SJCRH30 (cell line): ENCODE results near the gene NFAT5. TPM values are rescaled to one million over a fixed set of nuclear protein-coding genes. Genes with fewer than 3 reads are reported as not detected.
A peak's percentile ranks its signal among the peaks of the same experiment; 100 is the strongest.

Source experiments
- DNase-seq, 2 experiments: peaks; one replicate each; pipeline ENCODE4 v3.0.0-alpha.2; 2015 to 2020
- H3K27ac ChIP-seq: fragments of 250-450 bp; sonication (Bioruptor Pico); 2 replicates; pipeline ENCODE4 v1.5.1; 2020; ENCODE audit warnings: mild to moderate bottlenecking, moderate library complexity
- H3K27me3 ChIP-seq: fragments of 250-450 bp; sonication (Bioruptor Pico); 2 replicates; pipeline ENCODE4 v1.5.1; 2020; ENCODE audit warnings: mild to moderate bottlenecking, moderate library complexity
- H3K36me3 ChIP-seq: fragments of 250-450 bp; sonication (Bioruptor Pico); 2 replicates; pipeline ENCODE4 v1.5.1; 2020; ENCODE audit warnings: mild to moderate bottlenecking, moderate library complexity
- H3K4me1 ChIP-seq: fragments of 250-450 bp; sonication (Bioruptor Pico); 2 replicates; pipeline ENCODE4 v1.5.1; 2020; ENCODE audit warnings: mild to moderate bottlenecking, moderate library complexity
- H3K4me3 ChIP-seq: fragments of 250-450 bp; sonication (Bioruptor Pico); 2 replicates; pipeline ENCODE4 v1.5.1; 2020; ENCODE audit warnings: mild to moderate bottlenecking, moderate library complexity
- H3K9me3 ChIP-seq: fragments of 250-450 bp; sonication (Bioruptor Pico); replicated peaks from 2 replicates; pipeline ENCODE4 v1.5.1; 2020; ENCODE audit warnings: mild to moderate bottlenecking, moderate library complexity
- total RNA-seq: library from RNA; depleted of rRNA; stranded (reverse); fragments of >200 nt; shearing (Covaris generic); gene quantifications from 2 replicates; pipeline ENCODE4 v1.2.3, GENCODE V29; 2014

The NFAT5 gene
- total RNA-seq, 1 experiment from 2014 or later: 5.7 TPM

DNA sequence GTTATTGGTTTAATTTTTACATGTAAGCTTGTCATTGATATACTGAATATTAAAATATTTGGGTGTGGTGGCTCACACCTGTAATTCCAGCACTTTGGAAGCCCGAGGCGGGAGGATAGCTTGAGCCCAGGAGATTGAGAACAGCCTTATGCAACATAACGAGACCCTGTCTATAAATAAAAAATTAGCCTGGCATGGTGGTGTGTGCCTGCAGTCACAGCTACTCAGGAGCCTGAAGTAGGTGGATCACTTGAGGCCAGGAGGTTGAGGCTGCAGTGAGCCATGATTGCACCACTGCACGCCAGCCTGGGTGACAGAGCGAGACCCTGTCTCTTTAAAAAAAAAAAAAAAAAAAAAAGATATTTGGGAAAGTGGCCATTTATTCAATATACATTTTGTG is 32.3 kb downstream of the NFAT5 start:
- H3K9me3 ChIP-seq: no peaks in the 10 kb centered on the region
- H3K4me3 ChIP-seq: no peak overlapping the region
- H3K4me1 ChIP-seq: no peaks in the 10 kb centered on the region
- no peaks in the 10 kb centered on the region for H3K36me3 ChIP-seq
- H3K27me3 ChIP-seq: no peaks in the 10 kb centered on the region
- no peak for DNase-seq
- H3K27ac ChIP-seq: no peak overlapping the region

DNA sequence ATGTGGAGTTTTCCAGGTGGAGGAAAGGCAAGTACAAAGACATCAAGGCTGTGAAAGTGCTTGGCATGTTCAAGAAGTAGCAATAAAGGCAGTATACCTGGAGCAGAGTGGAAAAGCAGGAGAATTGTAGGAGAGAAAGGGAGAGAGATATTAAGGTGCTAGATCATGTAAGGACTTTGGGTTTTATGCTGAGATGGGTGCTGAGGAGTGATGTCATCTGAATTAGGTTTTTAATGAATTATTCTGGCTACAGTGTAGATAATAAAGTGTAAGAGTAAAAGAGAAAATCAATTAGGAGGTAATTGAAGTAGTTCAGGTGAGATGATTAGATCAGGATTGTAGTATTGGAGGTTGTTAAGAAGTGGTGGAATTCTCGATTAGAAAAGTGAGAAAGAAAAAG is 34.0 kb downstream of the NFAT5 start:
- Histone ChIP-seq H3K27ac (no peak overlapping the region), H3K27me3 (no peaks in the 10 kb centered on the region), H3K9me3 (no peaks in the 10 kb centered on the region), H3K4me1 (no peaks in the 10 kb centered on the region), H3K4me3 (no peak overlapping the region), H3K36me3 (no peaks in the 10 kb centered on the region)
- DNase-seq: no peak

DNA sequence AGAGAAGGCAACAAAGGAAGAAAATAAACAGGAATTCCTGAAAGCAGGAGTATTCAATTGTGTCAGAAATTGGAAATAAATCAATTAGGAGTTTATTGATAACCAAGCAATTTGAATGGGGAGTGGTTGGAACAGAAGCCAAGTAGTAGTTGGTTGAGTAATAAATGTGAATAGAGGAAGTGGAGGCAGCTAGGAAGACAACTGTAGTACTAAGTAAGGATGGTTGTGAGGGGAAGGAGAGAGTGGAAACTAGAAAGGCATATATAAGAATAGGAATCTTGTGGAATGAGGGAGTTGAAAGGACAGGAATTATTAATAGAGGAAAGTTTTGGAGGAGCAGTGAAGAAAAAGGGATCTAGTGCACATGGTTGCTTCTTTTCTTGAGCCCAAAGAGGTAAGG is 34.4 kb downstream of the NFAT5 start:
- no peaks in the 10 kb centered on the region for H3K4me1 ChIP-seq
- no peaks in the 10 kb centered on the region for H3K36me3 ChIP-seq
- no peaks in the 10 kb centered on the region for H3K27me3 ChIP-seq
- no peak for DNase-seq
- no peak overlapping the region for H3K27ac ChIP-seq
- no peaks in the 10 kb centered on the region for H3K9me3 ChIP-seq
- no peak overlapping the region for H3K4me3 ChIP-seq

DNA sequence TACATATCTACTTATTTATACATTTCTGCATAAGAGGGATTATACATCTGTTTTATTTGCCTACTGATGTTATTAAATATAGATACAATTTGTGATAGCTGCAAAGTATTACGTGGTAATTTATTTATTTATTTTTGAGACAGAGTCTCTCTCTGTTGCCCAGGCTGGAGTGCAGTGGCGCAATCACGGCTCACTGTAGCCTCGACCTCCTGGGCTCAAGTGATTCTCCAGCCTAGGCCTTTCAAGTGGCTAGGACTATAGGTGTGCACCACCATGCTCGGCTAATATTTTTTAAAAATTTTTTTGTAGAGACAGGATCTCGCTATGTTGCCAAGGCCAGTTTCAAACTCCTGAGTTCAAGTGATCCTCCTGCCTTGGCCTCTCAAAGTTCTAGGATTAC is 35.5 kb downstream of the NFAT5 start:
- Histone ChIP-seq H3K9me3 (no peaks in the 10 kb centered on the region), H3K4me3 (no peak overlapping the region), H3K36me3 (no peaks in the 10 kb centered on the region), H3K4me1 (no peaks in the 10 kb centered on the region), H3K27me3 (no peaks in the 10 kb centered on the region), H3K27ac (no peak overlapping the region)
- no peak for DNase-seq

DNA sequence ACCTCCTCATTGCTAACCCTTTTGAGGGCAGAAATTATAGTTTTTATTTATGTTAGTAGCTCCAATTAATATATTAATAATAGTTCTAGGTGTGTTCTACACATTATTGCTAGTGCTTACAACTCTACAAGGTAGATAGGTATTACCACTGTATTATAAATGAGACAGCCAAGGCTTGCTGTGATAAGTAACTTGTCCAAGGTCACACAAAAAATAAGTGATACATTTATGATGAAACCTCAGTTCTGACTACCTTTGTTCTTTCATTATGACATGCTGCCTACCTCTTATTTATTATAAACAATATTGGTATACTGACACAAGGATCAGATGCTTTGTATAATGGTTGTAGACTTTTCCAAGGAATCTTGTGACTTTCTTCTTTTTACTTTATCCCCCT is 41.2 kb downstream of the NFAT5 start:
- DNase-seq: no peak
- H3K4me1 ChIP-seq: no peaks in the 10 kb centered on the region
- no peak overlapping the region for H3K4me3 ChIP-seq
- no peak overlapping the region for H3K27ac ChIP-seq
- H3K27me3 ChIP-seq: no peaks in the 10 kb centered on the region
- H3K9me3 ChIP-seq: no peaks in the 10 kb centered on the region
- no peaks in the 10 kb centered on the region for H3K36me3 ChIP-seq

DNA sequence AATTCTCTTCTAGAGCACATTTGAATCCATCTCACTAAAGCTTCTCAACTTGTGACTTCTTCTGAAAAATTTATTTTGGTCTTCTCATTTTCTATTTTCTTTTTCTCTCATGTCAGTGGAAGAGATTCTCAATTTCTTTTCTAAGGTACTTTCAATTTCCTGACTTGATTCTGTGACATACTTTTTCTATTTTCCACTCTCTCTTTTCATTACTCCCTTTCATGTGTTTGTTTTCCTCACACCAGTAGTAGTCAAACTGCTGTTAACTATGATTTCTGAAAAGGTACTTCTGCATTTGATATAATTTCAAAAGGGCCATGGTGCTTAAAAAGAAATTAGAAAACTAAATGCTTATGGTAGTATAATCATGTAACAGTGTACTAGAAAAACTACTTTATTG is 41.9 kb downstream of the NFAT5 start:
- Histone ChIP-seq H3K9me3 (no peaks in the 10 kb centered on the region), H3K4me3 (no peak overlapping the region), H3K27me3 (no peaks in the 10 kb centered on the region), H3K27ac (no peak overlapping the region), H3K36me3 (no peaks in the 10 kb centered on the region), H3K4me1 (no peaks in the 10 kb centered on the region)
- DNase-seq: no peak

DNA sequence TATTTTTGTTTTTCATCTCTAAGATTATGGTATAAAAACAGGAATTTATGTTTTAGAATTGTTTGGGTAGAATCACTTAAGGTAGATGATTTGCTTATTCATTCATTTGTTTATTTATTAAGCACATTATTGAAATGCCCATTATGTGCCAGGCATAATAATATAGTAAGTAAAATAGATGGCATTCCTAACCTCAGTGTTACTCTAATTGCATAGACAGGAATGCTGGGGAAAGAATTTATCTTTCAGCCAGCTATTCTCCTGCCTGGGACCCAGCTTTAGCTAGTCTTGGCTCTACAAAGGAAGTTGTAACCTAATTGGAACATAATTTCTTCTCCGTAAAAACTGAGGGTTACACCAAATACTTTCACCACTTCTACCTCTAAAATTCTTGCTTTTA is 44.6 kb downstream of the NFAT5 start:
- DNase-seq: no peak

DNA sequence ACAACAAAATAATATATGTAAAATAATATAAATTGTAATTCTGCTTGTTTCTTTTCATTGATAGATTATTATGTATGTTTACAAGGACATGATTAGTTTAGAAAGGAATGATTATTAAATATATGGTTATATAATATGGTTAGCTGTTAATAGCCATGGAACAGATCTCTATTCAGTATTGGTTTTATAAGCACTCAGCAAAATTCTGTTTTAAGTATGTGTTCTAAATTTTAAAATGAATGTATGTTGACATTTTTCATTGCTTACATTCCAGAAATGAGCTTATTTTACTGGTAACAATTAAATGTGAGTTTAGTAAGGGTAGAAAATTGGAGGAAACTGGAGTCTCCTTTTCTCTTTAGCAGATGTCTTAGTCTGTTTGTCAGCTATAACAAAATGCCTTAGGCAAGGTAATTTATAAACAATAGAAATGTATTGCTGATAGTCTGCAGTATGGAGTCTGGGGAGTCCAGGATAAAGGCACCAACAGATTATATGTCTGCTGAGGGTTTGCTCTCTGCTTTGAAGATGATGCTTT is 45.4 kb downstream of the NFAT5 start:
- H3K27ac ChIP-seq: no peak overlapping the region
- H3K27me3 ChIP-seq: no peaks in the 10 kb centered on the region
- H3K4me1 ChIP-seq: no peaks in the 10 kb centered on the region
- H3K36me3 ChIP-seq: no peaks in the 10 kb centered on the region
- DNase-seq: no peak
- no peaks in the 10 kb centered on the region for H3K9me3 ChIP-seq
- no peak overlapping the region for H3K4me3 ChIP-seq

More for the DNA sequence above, 44.6 kb downstream of the NFAT5 start:
- no peaks in the 10 kb centered on the region for H3K9me3 ChIP-seq
- H3K27me3 ChIP-seq: no peaks in the 10 kb centered on the region
- no peaks in the 10 kb centered on the region for H3K36me3 ChIP-seq
- no peak overlapping the region for H3K4me3 ChIP-seq
- H3K27ac ChIP-seq: no peak overlapping the region
- H3K4me1 ChIP-seq: no peaks in the 10 kb centered on the region

DNA sequence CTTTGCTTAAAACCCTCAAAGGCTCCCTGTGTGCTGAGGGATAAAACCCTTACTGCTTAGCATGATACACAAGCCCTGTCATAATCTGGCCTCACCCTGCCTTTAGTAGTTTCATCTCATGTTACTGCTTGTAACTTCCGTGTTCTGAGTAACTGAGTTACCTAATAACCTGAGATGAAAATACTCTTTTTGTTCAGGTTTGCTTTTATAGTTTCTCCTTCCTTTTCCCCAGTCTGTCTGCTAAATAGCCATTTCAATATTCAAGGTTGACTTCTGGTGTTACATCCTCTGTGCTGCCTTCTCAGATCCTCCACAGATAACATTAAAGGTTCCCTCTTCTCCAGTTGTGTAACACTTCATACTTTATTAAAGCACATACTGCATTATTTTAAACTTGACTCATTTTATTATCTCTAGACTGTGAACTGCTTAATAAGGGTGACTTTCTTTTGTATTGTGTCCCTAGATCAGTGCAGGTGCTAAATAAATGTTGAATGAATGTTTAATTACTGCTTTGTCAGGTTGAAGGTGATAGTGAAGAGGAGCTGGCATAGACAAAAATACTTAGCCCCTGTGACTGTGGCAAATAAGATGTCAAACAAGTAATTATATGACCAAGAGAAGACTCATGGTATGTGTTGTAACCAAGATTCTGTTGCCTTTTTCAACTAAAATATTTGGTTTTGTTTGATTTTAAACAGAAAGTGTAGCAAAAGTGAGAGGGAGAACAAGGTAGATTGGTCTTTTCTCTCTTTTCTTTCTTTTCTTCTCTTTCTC is 47.8 kb downstream of the NFAT5 start:
- no peak for DNase-seq
- no peak overlapping the region for H3K27ac ChIP-seq
- H3K9me3 ChIP-seq: no peaks in the 10 kb centered on the region
- no peaks in the 10 kb centered on the region for H3K27me3 ChIP-seq
- H3K4me3 ChIP-seq: no peak overlapping the region
- H3K36me3 ChIP-seq: no peaks in the 10 kb centered on the region
- H3K4me1 ChIP-seq: peaks cover 3% of the 10 kb centered on the region; the same call in 1 of the 2 replicates

DNA sequence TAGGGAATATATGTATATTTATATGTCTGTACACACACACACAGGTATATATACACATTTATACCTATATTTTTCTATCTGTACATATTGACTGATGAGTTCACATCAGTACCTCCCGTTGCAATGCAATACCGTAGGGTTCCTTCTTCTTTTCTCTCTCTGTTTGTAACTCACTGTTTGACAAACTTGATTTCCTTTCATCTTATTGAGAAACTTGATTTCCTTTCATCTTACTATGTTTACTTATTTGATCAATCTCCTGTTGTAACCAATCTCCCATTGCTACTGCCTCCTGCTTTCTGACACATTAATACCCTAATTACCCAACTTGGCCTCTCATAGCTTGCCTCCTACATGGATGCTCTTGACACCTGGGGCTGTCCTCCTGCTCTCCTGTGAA is 49.8 kb downstream of the NFAT5 start:
- H3K27ac ChIP-seq: no peak overlapping the region
- no peaks in the 10 kb centered on the region for H3K36me3 ChIP-seq
- peaks cover 16% of the 10 kb centered on the region for H3K4me1 ChIP-seq
- no peak for DNase-seq
- no peaks in the 10 kb centered on the region for H3K27me3 ChIP-seq
- H3K9me3 ChIP-seq: no peaks in the 10 kb centered on the region
- no peak overlapping the region for H3K4me3 ChIP-seq

DNA sequence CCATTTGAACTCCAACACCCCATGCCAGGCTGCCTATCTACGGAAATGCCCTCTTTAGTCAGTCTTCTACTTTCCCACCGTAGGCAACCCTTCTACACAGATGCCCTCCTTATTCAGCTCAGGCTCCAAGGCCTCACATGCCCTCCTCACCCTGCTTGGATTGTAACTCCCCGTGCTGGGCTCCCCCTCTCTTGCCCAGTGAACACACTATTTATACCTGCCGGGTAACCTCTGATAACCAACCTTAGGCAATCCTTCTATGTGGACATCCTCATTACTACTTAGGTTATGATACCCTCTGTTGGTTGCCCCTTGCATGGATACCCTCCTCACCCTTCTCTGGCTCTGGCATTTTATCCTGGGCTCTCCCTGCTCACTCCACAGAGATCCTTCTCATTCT is 50.3 kb downstream of the NFAT5 start:
- DNase-seq: no peak

DNA sequence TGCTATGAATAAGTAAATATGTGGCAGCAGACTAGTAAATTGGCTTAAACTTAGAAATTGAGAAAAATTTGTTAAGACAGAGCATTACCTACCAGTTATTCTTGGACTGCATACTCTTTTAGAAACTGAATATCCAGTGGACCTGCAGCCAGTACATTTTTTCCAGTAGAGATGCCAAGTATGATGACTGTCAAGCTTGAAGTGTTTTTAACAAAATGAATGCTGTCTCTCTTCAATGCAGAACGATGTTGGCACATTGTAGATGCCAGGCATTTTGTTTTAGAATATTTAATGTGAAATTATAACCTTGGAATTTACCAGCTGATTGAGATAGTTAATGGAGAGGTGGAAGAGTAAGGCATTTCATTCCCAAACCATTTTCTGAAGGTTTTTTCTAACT is 52.5 kb downstream of the NFAT5 start:
- DNase-seq: no peak
- no peaks in the 10 kb centered on the region for H3K27me3 ChIP-seq
- H3K36me3 ChIP-seq: no peaks in the 10 kb centered on the region
- H3K27ac ChIP-seq: no peak overlapping the region
- no peak overlapping the region for H3K4me3 ChIP-seq
- H3K4me1 ChIP-seq: peaks cover 16% of the 10 kb centered on the region
- no peaks in the 10 kb centered on the region for H3K9me3 ChIP-seq

More for the DNA sequence above, 50.3 kb downstream of the NFAT5 start:
- H3K36me3 ChIP-seq: no peaks in the 10 kb centered on the region
- no peaks in the 10 kb centered on the region for H3K27me3 ChIP-seq
- H3K4me1 ChIP-seq: peaks cover 16% of the 10 kb centered on the region
- H3K4me3 ChIP-seq: no peak overlapping the region
- no peaks in the 10 kb centered on the region for H3K9me3 ChIP-seq
- no peak overlapping the region for H3K27ac ChIP-seq

DNA sequence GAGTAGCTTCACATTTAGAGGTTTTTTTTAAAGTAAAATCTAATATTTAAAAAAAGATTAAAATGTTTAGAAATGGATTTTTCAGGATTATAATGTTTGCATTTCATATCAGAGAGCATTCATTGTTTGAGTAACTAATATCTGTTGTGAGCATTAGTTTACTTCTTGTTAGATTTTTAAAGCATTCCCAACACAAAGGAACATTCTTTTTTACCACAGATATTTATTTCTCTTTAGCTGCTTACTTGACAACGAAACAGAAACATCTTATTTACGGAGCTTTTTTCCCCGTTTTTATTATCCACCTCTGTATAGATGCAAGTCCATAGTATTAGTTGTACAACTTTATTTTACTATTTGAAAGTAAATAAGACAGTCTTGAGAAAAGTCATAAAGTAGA is 53.0 kb downstream of the NFAT5 start:
- DNase-seq: no peak
- Histone ChIP-seq H3K4me1 (peaks cover 16% of the 10 kb centered on the region), H3K27ac (no peak overlapping the region), H3K9me3 (no peaks in the 10 kb centered on the region), H3K36me3 (no peaks in the 10 kb centered on the region), H3K27me3 (no peaks in the 10 kb centered on the region), H3K4me3 (no peak overlapping the region)

DNA sequence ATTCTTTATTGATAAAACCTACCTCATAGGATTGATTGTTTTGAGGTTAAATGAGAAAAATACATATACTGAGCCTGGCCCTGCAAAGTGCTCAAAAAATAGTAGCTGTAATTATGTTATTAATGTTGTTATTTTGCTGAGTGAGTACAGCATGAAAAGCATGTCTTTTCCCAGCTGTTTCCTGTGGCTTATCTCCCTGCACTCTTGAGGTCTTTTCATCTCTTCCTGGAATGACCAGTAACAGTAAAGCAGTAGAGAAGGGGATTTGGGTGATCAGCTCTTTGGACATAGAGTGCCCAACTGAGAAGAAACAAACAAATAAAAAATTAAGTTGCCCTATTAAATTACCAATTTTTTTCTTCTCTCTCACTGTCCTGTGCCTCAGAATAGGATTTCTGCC is 53.7 kb downstream of the NFAT5 start:
- H3K27ac ChIP-seq: no peak overlapping the region
- H3K36me3 ChIP-seq: no peaks in the 10 kb centered on the region
- no peaks in the 10 kb centered on the region for H3K27me3 ChIP-seq
- no peaks in the 10 kb centered on the region for H3K9me3 ChIP-seq
- peak; percentile 9 to 59 for DNase-seq
- H3K4me1 ChIP-seq: peaks cover 16% of the 10 kb centered on the region
- no peak overlapping the region for H3K4me3 ChIP-seq

DNA sequence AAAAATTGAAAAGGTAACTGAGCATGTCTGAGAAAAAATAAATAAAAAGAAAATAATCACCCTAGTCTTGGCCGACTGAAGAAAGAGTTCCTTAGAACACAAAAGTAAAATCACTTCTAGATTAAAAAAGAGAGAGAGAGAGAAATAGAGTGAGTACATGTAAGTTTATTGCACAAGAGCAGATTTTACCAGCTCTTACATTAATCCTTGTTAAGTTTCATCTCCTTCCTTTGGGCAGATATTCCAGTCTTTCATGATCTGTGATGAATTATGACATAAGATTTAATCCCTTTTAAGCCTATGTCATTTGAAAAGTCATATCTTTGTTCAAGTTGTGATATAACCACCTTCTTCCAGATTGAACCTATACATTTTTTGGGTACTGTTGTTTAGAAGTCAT is 54.8 kb downstream of the NFAT5 start:
- DNase-seq: no peak
- Histone ChIP-seq H3K27ac (no peak overlapping the region), H3K9me3 (no peaks in the 10 kb centered on the region), H3K36me3 (no peaks in the 10 kb centered on the region), H3K27me3 (no peaks in the 10 kb centered on the region), H3K4me3 (no peak overlapping the region), H3K4me1 (peaks cover 16% of the 10 kb centered on the region)

DNA sequence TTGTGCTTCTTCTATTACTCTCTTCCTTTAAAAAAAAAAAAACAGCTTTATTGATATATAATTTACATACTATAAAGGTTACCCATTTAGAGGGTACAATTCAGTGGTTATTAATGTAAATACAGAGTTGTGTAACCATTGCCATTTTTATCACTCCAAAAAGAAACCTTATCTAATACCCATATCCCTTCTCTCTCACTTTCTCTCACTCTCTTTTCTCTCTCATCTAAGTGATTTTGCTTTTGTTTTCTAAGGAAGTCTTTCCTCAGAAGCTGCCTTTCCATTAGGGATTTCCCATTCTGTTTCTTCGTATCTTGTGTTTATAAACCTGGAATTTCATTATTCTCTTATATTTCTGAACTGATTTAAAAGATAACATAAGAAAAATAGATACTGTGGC is 55.5 kb downstream of the NFAT5 start:
- DNase-seq: no peak
- no peaks in the 10 kb centered on the region for H3K9me3 ChIP-seq
- H3K4me1 ChIP-seq: peaks cover 16% of the 10 kb centered on the region
- no peaks in the 10 kb centered on the region for H3K27me3 ChIP-seq
- no peak overlapping the region for H3K27ac ChIP-seq
- H3K36me3 ChIP-seq: no peaks in the 10 kb centered on the region
- H3K4me3 ChIP-seq: no peak overlapping the region
